CD4-positive, alpha-beta T cell (primary cell): ENCODE data around the gene MCC. TPM values are rescaled to one million over a fixed set of nuclear protein-coding genes. Genes with fewer than 3 reads are reported as not detected.

Experiments used
- ATAC-seq: fragments of 200-7000 bp; cut with Tn5 transposase; one replicate; pipeline ENCODE4 v1.10.0; 2022; ENCODE audit warnings: mild to moderate bottlenecking; ENCODE audit not compliant: poor library complexity
- CTCF ChIA-PET: fragments of 350-600 bp; sonication (Branson Sonifier 250); formaldehyde crosslinking; loops from one replicate; lab custom pipeline; 2021; ENCODE audit warnings: antibody characterized with exemption, inconsistent platforms; lab: Charles Lee
- POLR2A ChIA-PET: fragments of 350-600 bp; sonication (Branson Sonifier 250); formaldehyde crosslinking; loops from one replicate; lab custom pipeline; 2021; ENCODE audit warnings: antibody characterized with exemption, inconsistent platforms; lab: Charles Lee
- DNase-seq, 14 experiments: peaks; one replicate each; pipeline ENCODE4 v3.0.0-alpha.2; 2013 to 2020; ENCODE audit warnings: mixed read lengths in 2 of 14
- H3K27ac ChIP-seq, 2 donors: one replicate each; pipeline versions ENCODE4 v1.5.1 to v1.7.0; 2013; ENCODE audit warnings: low read length in 2 of 2, low read depth in 1 of 2, mild to moderate bottlenecking in 1 of 2
- H3K27me3 ChIP-seq, 2 experiments: 1 replicate in 1 of 2; 2 replicates in 1 of 2; pipeline versions ENCODE4 v1.6.1 to v1.7.0; 2013; ENCODE audit warnings: low read length in 2 of 2, control low read depth in 1 of 2, mild to moderate bottlenecking in 1 of 2, moderate library complexity in 1 of 2; ENCODE audit not compliant: insufficient read depth in 2 of 2, control insufficient read depth in 1 of 2
- H3K36me3 ChIP-seq: one replicate; pipeline ENCODE4 v1.6.1; 2013; ENCODE audit warnings: low read length, control low read depth; ENCODE audit not compliant: insufficient read depth
- H3K4me1 ChIP-seq: one replicate; pipeline ENCODE4 v1.6.1; 2013; ENCODE audit warnings: low read length, control low read depth; ENCODE audit not compliant: insufficient read depth
- H3K4me3 ChIP-seq: one replicate; pipeline ENCODE4 v1.5.1; 2013; ENCODE audit warnings: mild to moderate bottlenecking, low read length, moderate library complexity
- H3K9me3 ChIP-seq, 2 experiments: 1 replicate in 1 of 2; 2 replicates in 1 of 2; pipeline versions ENCODE4 v1.6.1 to v1.7.0; 2013; ENCODE audit warnings: low read length in 2 of 2, mild to moderate bottlenecking in 2 of 2, control low read depth in 1 of 2, moderate library complexity in 1 of 2; ENCODE audit not compliant: control insufficient read depth in 1 of 2, insufficient read depth in 1 of 2
- H3K27ac Mint-ChIP-seq: one replicate; pipeline ENCODE4 v1.8.0; 2020; ENCODE audit warnings: mixed read lengths
- H3K27me3 Mint-ChIP-seq: one replicate; pipeline ENCODE4 v1.8.0; 2021; ENCODE audit warnings: mixed read lengths
- H3K36me3 Mint-ChIP-seq: one replicate; pipeline ENCODE4 v1.8.0; 2021; ENCODE audit warnings: low read depth, mixed read lengths
- H3K4me1 Mint-ChIP-seq: one replicate; pipeline ENCODE4 v1.8.0; 2021; ENCODE audit warnings: low read depth, mixed read lengths
- H3K4me3 Mint-ChIP-seq: one replicate; pipeline ENCODE4 v1.8.0; 2020; ENCODE audit warnings: mild to moderate bottlenecking, mixed read lengths
- H3K9me3 Mint-ChIP-seq: one replicate; pipeline ENCODE4 v1.8.0; 2020; ENCODE audit warnings: mixed read lengths
- intact Hi-C, 2 experiments: fragments of 100-400 bp; cut with DNase I in 1 of 2; cut with micrococcal nuclease in 1 of 2; formaldehyde crosslinking; loops; one replicate each; pipeline versions ENCODE4 v1.15.1 to v1.9.0; 2023 to 2025; cut with DNase I, micrococcal nuclease
- total RNA-seq, 174 experiments: library from RNA in 2 of 174; stranded (reverse) in 2 of 174; gene quantifications; one replicate each; pipeline ENCODE4 v1.2.3 and lab custom pipeline; 2021 to 2026
- TF ChIP-seq, protein P1 (sequence below): fragments of 200-600 bp; IDR thresholded peaks from one replicate; pipeline ENCODE4 v1.8.0; 2022; ENCODE audit warnings: antibody characterized with exemption, mild to moderate bottlenecking

Gene MCC
- total RNA-seq, 2 experiments from 2014 or later, result 3.2 to 3.3 TPM

DNA sequence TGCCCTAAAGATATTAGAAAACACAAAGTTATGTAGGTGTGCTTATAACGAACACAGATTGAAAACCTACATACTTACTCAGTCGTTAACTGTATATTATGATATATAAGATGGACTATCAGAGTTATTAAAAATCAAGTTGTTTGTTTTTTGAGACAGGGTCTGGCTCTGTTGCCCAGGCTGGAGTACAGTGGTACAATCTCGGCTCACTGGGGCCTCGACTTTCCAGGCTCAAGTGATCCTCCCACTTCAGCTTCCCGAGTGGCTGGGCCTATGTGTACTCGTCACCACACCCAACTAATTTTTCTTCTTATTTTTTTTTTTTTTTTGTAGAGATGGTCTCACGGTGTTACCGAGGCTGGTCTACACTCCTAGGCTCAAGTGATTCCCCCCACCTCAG lies 211.8 kb downstream of the MCC start:
- no peak overlapping the region for H3K27ac ChIP-seq
- Mint-ChIP-seq H3K4me1 (peaks cover 6% of the 10 kb centered on the region), H3K27ac (no peak overlapping the region), H3K27me3 (no peaks in the 10 kb centered on the region), H3K36me3 (no peaks in the 10 kb centered on the region), H3K4me3 (no peak overlapping the region), H3K9me3 (no peaks in the 10 kb centered on the region)
- no peaks in the 10 kb centered on the region for H3K4me1 ChIP-seq
- POLR2A ChIA-PET, result no interaction called here
- H3K36me3 ChIP-seq, result no peaks in the 10 kb centered on the region
- no peak for DNase-seq
- intact Hi-C loops, result no loop called here
- CTCF ChIA-PET, result no interaction called here
- no peaks in the 10 kb centered on the region for H3K27me3 ChIP-seq
- TF ChIP-seq, protein P1, sequence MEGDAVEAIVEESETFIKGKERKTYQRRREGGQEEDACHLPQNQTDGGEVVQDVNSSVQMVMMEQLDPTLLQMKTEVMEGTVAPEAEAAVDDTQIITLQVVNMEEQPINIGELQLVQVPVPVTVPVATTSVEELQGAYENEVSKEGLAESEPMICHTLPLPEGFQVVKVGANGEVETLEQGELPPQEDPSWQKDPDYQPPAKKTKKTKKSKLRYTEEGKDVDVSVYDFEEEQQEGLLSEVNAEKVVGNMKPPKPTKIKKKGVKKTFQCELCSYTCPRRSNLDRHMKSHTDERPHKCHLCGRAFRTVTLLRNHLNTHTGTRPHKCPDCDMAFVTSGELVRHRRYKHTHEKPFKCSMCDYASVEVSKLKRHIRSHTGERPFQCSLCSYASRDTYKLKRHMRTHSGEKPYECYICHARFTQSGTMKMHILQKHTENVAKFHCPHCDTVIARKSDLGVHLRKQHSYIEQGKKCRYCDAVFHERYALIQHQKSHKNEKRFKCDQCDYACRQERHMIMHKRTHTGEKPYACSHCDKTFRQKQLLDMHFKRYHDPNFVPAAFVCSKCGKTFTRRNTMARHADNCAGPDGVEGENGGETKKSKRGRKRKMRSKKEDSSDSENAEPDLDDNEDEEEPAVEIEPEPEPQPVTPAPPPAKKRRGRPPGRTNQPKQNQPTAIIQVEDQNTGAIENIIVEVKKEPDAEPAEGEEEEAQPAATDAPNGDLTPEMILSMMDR, result no peak
- ATAC-seq, result no peak
- H3K4me3 ChIP-seq, result no peak overlapping the region
- H3K9me3 ChIP-seq, result no peaks in the 10 kb centered on the region

DNA sequence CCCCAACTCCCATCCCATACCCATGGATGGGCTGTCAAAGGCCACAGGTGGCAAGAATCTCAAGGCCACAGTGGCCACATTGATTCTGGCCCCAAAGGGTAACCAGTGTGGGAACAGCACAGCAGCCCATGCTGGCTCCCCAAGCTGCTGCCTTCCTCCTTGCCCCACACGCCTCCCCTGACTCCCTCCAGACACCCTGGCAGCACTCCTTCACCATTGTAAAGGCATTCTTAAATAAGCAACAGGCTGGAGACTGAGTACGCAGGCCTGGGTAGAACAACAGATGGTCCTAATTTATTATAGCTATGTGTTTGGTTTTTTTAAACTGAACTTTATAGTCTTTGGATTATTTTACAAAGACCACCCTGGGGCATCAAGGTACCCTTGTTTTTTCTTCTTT lies 212.3 kb downstream of the MCC start:
- POLR2A ChIA-PET, result no interaction called here

DNA sequence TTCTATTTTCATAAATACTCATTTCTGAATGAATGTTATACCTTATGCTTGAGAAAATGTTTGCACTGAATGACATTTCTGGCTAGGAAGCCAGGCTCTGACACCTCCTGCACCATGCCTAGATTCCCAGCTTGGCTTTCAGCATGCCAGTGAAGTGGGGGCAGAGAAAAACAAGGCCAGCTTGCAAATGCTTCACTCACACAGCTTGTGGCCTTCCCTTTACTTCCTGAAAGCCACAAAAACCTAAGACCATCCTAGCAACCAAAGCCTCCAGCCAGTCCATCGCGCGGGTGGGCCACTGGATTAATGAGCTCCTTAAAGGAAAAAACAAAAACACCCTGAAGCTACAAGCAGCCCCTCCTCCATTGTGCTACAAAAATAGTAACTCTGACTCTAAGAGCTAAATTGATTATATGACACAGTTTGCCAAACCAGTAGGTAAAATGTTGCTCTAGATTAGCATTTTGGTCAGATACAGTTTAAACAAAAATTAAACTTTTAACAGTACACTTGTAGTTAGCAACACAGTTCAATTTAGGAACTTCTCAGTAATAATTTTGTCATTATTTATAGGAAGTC lies 213.3 kb downstream of the MCC start:
- H3K4me1 Mint-ChIP-seq, result peaks cover 13% of the 10 kb centered on the region

More for the DNA sequence above, 212.3 kb downstream of the MCC start:
- Mint-ChIP-seq H3K27me3 (no peaks in the 10 kb centered on the region), H3K4me3 (no peak overlapping the region), H3K36me3 (no peaks in the 10 kb centered on the region), H3K4me1 (peaks cover 6% of the 10 kb centered on the region), H3K9me3 (no peaks in the 10 kb centered on the region), H3K27ac (no peak overlapping the region)
- H3K9me3 ChIP-seq, result no peaks in the 10 kb centered on the region
- H3K27ac ChIP-seq, result no peak overlapping the region
- no peaks in the 10 kb centered on the region for H3K27me3 ChIP-seq
- no peaks in the 10 kb centered on the region for H3K36me3 ChIP-seq
- TF ChIP-seq, protein P1, result no peak
- DNase-seq (no peak), ATAC-seq (no peak)
- CTCF ChIA-PET, result no interaction called here
- intact Hi-C loops, result no loop called here
- H3K4me3 ChIP-seq, result no peak overlapping the region
- no peaks in the 10 kb centered on the region for H3K4me1 ChIP-seq

More for the DNA sequence above, 213.3 kb downstream of the MCC start:
- no peak for DNase-seq
- ChIA-PET POLR2A (interaction anchor here (0.9 kb wide), 1 partner anchor 254 kb away, joined by 3 read pairs; no protein-coding TSS in a partner anchor), CTCF (no interaction called here)
- TF ChIP-seq, protein P1, result no peak
- H3K36me3 Mint-ChIP-seq, result no peaks in the 10 kb centered on the region
- no peak for ATAC-seq
- H3K27ac Mint-ChIP-seq, result no peak overlapping the region
- no peak overlapping the region for H3K27ac ChIP-seq
- intact Hi-C loops, result no loop called here
- no peaks in the 10 kb centered on the region for H3K9me3 ChIP-seq
- no peaks in the 10 kb centered on the region for H3K27me3 Mint-ChIP-seq
- no peaks in the 10 kb centered on the region for H3K27me3 ChIP-seq
- H3K4me3 ChIP-seq, result no peak overlapping the region
- H3K4me3 Mint-ChIP-seq, result no peak overlapping the region
- no peaks in the 10 kb centered on the region for H3K36me3 ChIP-seq
- H3K4me1 ChIP-seq, result no peaks in the 10 kb centered on the region
- no peaks in the 10 kb centered on the region for H3K9me3 Mint-ChIP-seq
